Keratinocyte (primary cell): ENCODE measurements around the gene XAB2. TPM values are rescaled to one million over a fixed set of nuclear protein-coding genes. Genes with fewer than 3 reads are reported as not detected.

Experiments used
- DNase-seq: peaks from one replicate; pipeline ENCODE4 v3.0.0-alpha.2; 2011; ENCODE audit warnings: low read depth, missing footprints, low spot score
- FAIRE-seq: peaks from 2 replicates; lab custom pipeline; 2011; peaks lifted over from hg19 to GRCh38; lab: Jason Lieb, UNC
- H2AFZ ChIP-seq: 2 replicates; pipeline ENCODE4 v1.6.0; 2012; ENCODE audit warnings: low read length, control low read depth, inconsistent platforms; ENCODE audit not compliant: control insufficient read depth
- H3K27ac ChIP-seq: 2 replicates; pipeline ENCODE4 v1.5.1; 2011; ENCODE audit warnings: low read length; ENCODE audit not compliant: control insufficient read depth, insufficient read depth
- H3K27me3 ChIP-seq: 3 replicates; pipeline ENCODE4 v1.6.0; 2011; ENCODE audit warnings: low read length; ENCODE audit not compliant: control insufficient read depth, insufficient read depth; ENCODE audit errors: extremely low read depth
- H3K36me3 ChIP-seq, 2 experiments: 2 replicates in 1 of 2; 3 replicates in 1 of 2; pipeline ENCODE4 v1.5.1; 2011; ENCODE audit warnings: low read length in 2 of 2, mild to moderate bottlenecking in 1 of 2; ENCODE audit not compliant: control insufficient read depth in 2 of 2, insufficient read depth in 2 of 2; ENCODE audit errors: extremely low read depth in 1 of 2
- H3K4me1 ChIP-seq: 3 replicates; pipeline ENCODE4 v1.5.1; 2011; ENCODE audit warnings: low read length; ENCODE audit not compliant: control insufficient read depth, insufficient read depth; ENCODE audit errors: extremely low read depth
- H3K4me2 ChIP-seq: 3 replicates; pipeline ENCODE4 v1.6.0; 2011; ENCODE audit warnings: low read depth, low read length; ENCODE audit not compliant: control insufficient read depth, insufficient read depth; ENCODE audit errors: extremely low read depth
- H3K4me3 ChIP-seq, 3 experiments: fragments of 200-600 bp in 1 of 3; sonication (generic) in 1 of 3; 2 replicates in 2 of 3; 3 replicates in 1 of 3; pipeline ENCODE4 v1.5.1; 2011 to 2016; ENCODE audit warnings: low read length in 3 of 3, mild to moderate bottlenecking in 3 of 3, control low read depth in 2 of 3, inconsistent platforms in 1 of 3, low read depth in 1 of 3, mixed read lengths in 1 of 3, mixed run types in 1 of 3, moderate library complexity in 1 of 3; ENCODE audit not compliant: control insufficient read depth in 2 of 3, insufficient read depth in 2 of 3; ENCODE audit errors: extremely low read depth in 1 of 3
- H3K79me2 ChIP-seq: 2 replicates; pipeline ENCODE4 v1.6.0; 2012; ENCODE audit warnings: low read length; ENCODE audit not compliant: control insufficient read depth, insufficient read depth
- H3K9ac ChIP-seq: 3 replicates; pipeline ENCODE4 v1.6.0; 2011; ENCODE audit warnings: low read length; ENCODE audit not compliant: control insufficient read depth, insufficient read depth; ENCODE audit errors: extremely low read depth
- H3K9me1 ChIP-seq: 3 replicates; pipeline ENCODE4 v1.6.0; 2011; ENCODE audit warnings: low read length; ENCODE audit not compliant: control insufficient read depth, insufficient read depth; ENCODE audit errors: extremely low read depth
- H3K9me3 ChIP-seq: 2 replicates; pipeline ENCODE4 v1.5.1; 2012; ENCODE audit warnings: low read depth, low read length; ENCODE audit not compliant: control insufficient read depth
- H4K20me1 ChIP-seq: 3 replicates; pipeline ENCODE4 v1.6.0; 2011; ENCODE audit warnings: low read length; ENCODE audit not compliant: control insufficient read depth, insufficient read depth; ENCODE audit errors: extremely low read depth
- EZH2 ChIP-seq: IDR thresholded peaks from one replicate; pipeline ENCODE4 v1.6.1; 2012; ENCODE audit warnings: inconsistent platforms, mild to moderate bottlenecking, low read length, moderate library complexity
- dilution Hi-C: fragments of 300-500 bp; cut with MboI; formaldehyde crosslinking; loops from one replicate; pipeline ENCODE4 v1.7.0; 2020; ENCODE audit warnings: low sequenced_read_pairs; ENCODE audit not compliant: extremely low pct_ligation_motif_present
- polyA plus RNA-seq, 5 experiments: library from polyadenylated mRNA; depleted of rRNA in 3 of 5; stranded (reverse) in 3 of 5; stranded (forward) in 1 of 5; unstranded in 1 of 5; fragments of >200 nt; gene quantifications; 1 replicate in 1 of 5; 2 replicates in 3 of 5; 3 replicates in 1 of 5; pipeline versions ENCODE4 v1.2.1 to v1.2.3, GENCODE V29; 2011 to 2012; ENCODE audit warnings: missing spikeins in 2 of 5, low read depth in 1 of 5, low replicate concordance in 1 of 5
- TF ChIP-seq, protein P1 (sequence below), 3 experiments: IDR thresholded peaks in 1 of 3; conservative IDR thresholded peaks in 1 of 3; optimal IDR thresholded peaks in 1 of 3; 2 replicates in 2 of 3; 3 replicates in 1 of 3; pipeline versions ENCODE3 to v1.5.1; 2011; ENCODE audit warnings: low read length in 3 of 3, mild to moderate bottlenecking in 3 of 3, moderate library complexity in 2 of 3, control low read depth in 1 of 3, inconsistent platforms in 1 of 3; ENCODE audit not compliant: insufficient read depth in 2 of 3; ENCODE audit errors: extremely low read depth in 1 of 3

The XAB2 gene
- polyA plus RNA-seq, 1 donor (not counting 4 experiments of a cell fraction or from before 2014, with no cell fraction given) = 15.6 TPM

- Histone ChIP-seq H3K4me1 (peaks cover 2% of the 10 kb centered on the region), H3K79me2 (peaks cover 25% of the 10 kb centered on the region), H3K36me3 (peaks cover 19 to 22% of the 10 kb centered on the region in 2 experiments), H3K9me1 (no peaks in the 10 kb centered on the region), H4K20me1 (no peaks in the 10 kb centered on the region), H3K9me3 (no peaks in the 10 kb centered on the region), H2AFZ (no peak overlapping the region), H3K4me3 (no peak overlapping the region), H3K4me2 (no peak overlapping the region), H3K27ac (no peak overlapping the region), H3K27me3 (no peaks in the 10 kb centered on the region), H3K9ac (no peak overlapping the region)
- TF ChIP-seq, protein P1, sequence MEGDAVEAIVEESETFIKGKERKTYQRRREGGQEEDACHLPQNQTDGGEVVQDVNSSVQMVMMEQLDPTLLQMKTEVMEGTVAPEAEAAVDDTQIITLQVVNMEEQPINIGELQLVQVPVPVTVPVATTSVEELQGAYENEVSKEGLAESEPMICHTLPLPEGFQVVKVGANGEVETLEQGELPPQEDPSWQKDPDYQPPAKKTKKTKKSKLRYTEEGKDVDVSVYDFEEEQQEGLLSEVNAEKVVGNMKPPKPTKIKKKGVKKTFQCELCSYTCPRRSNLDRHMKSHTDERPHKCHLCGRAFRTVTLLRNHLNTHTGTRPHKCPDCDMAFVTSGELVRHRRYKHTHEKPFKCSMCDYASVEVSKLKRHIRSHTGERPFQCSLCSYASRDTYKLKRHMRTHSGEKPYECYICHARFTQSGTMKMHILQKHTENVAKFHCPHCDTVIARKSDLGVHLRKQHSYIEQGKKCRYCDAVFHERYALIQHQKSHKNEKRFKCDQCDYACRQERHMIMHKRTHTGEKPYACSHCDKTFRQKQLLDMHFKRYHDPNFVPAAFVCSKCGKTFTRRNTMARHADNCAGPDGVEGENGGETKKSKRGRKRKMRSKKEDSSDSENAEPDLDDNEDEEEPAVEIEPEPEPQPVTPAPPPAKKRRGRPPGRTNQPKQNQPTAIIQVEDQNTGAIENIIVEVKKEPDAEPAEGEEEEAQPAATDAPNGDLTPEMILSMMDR (optimal IDR thresholded peaks at IDR 0.05 in 1 of 3, IDR thresholded peaks at IDR 0.05 in 1 of 3, conservative IDR thresholded peaks at IDR 0.05 in 1 of 3; ENCODE audit: extremely low read depth in 1 of 3, insufficient read depth in 2 of 3, low read length in 3 of 3) = no peak
- TF ChIP-seq EZH2 = no peak
- FAIRE-seq (no peak), DNase-seq (no peak)
- dilution Hi-C loops = no loop called here
Measured at GRCh38 chr19:7622933-7623685, 6.2 kb downstream of the XAB2 start.

DNA sequence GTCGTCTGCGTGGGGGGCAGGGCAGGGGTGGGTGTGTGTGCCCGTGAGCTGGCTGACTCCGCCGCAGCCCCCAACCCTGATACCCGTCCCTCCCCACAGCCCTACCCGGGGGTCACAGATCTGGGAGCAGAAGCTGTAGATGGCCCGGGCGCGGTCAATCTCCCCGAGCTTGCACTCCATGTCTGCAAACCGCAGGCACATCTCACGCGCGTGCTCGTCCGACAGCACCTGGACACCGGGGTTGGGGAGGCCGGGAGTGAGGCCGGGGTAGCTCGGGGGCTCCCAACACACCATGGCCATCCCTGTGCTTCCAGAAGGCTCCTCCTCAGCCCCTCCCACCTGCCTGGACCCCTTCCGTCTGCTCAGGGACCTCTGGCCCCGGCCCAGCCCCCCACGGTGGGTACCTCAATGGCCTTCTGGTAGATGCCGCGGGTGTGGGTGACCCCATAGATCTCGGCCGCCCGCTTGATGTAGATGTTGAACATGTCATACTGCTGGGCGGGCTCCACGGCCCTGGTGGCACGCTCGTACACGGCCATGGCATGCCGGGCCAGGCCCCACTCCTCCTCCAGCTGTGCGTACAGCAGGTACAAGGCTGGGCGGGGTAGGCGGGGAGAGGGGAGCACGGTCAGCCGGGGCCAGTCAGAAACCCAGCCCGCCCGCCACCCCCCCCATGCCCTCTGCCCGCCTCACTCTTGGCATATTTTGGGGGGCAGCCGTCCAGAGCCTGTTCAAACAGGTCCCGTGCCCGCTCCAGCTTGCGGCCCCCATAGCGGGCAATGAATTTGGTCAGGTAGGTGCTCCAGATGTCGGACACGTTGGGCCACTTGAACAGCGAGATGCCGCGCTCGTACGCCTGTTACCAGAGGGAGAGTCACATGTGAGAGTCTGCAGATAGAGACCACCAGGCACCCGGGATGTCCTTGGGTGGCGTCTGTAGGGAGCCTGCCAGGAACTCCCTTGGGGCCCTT, 8.6 kb downstream of the XAB2 start:
- Histone ChIP-seq H3K9me3 (no peaks in the 10 kb centered on the region), H3K79me2 (peaks cover 1% of the 10 kb centered on the region), H3K4me1 (no peaks in the 10 kb centered on the region), H3K4me3 (no peak overlapping the region), H3K4me2 (no peak overlapping the region), H3K27me3 (no peaks in the 10 kb centered on the region), H3K9me1 (no peaks in the 10 kb centered on the region), H2AFZ (no peak overlapping the region), H3K27ac (no peak overlapping the region), H4K20me1 (no peaks in the 10 kb centered on the region), H3K36me3 (peaks cover 18% of the 10 kb centered on the region in 2 experiments), H3K9ac (no peak overlapping the region)
- dilution Hi-C loops = no loop called here
- TF ChIP-seq, protein P1 (optimal IDR thresholded peaks at IDR 0.05 in 1 of 3, IDR thresholded peaks at IDR 0.05 in 1 of 3, conservative IDR thresholded peaks at IDR 0.05 in 1 of 3; ENCODE audit: extremely low read depth in 1 of 3, insufficient read depth in 2 of 3, low read length in 3 of 3) = no peak
- no peak for FAIRE-seq
- DNase-seq = no peak
